HepG2 (cell line): ENCODE results near the gene IKZF5. TPM values are rescaled to one million over a fixed set of nuclear protein-coding genes. Genes with fewer than 3 reads are reported as not detected.
A peak's percentile ranks its signal among the peaks of the same experiment; 100 is the strongest.

Experiments
- ATF6 ChIP-seq: sonication (generic); formaldehyde crosslinking; conservative IDR thresholded peaks from 2 replicates; pipeline ENCODE4 v1.4.0; 2020; ENCODE audit warnings: missing genetic modification reagents
- BORCS8-MEF2B ChIP-seq: sonication (generic); formaldehyde crosslinking; IDR thresholded peaks from 2 replicates; pipeline ENCODE4 v1.8.0; 2022; ENCODE audit warnings: mild to moderate bottlenecking, missing genetic modification reagents
- CCAR2 ChIP-seq: fragments of 200-400 bp; formaldehyde crosslinking; optimal IDR thresholded peaks from 2 replicates; pipeline ENCODE3; 2018; ENCODE audit warnings: low read depth, mild to moderate bottlenecking, low read length, moderate library complexity
- FUBP1 ChIP-seq: sonication (generic); formaldehyde crosslinking; IDR thresholded peaks from 2 replicates; pipeline ENCODE4 v1.5.1; 2020; ENCODE audit warnings: missing genetic modification reagents, mild to moderate bottlenecking, borderline replicate concordance
- NCOA2 ChIP-seq: sonication (generic); formaldehyde crosslinking; IDR thresholded peaks from 2 replicates; pipeline ENCODE4 v1.8.0; 2022; ENCODE audit warnings: inconsistent platforms
- PHF8 ChIP-seq: sonication (generic); formaldehyde crosslinking; IDR thresholded peaks from 2 replicates; pipeline ENCODE4 v1.5.0; 2020; ENCODE audit warnings: missing genetic modification reagents
- POLR2A ChIP-seq, 2 experiments: IDR thresholded peaks; 2 replicates each; pipeline ENCODE4 v1.6.1; 2011; ENCODE audit warnings: low read depth in 2 of 2, low read length in 2 of 2, mild to moderate bottlenecking in 1 of 2, moderate library complexity in 1 of 2; ENCODE audit not compliant: insufficient read depth in 1 of 2
- SAP130 ChIP-seq: IDR thresholded peaks from 2 replicates; pipeline ENCODE4 v1.6.1; 2016; ENCODE audit warnings: low read depth
- SKI ChIP-seq: fragments of 450-650 bp; IDR thresholded peaks from one replicate; pipeline ENCODE4 v1.6.1; 2018; ENCODE audit warnings: mild to moderate bottlenecking; ENCODE audit not compliant: partially characterized antibody
- SP2 ChIP-seq: sonication (generic); formaldehyde crosslinking; IDR thresholded peaks from 2 replicates; pipeline ENCODE4 v1.5.1; 2020; ENCODE audit warnings: mild to moderate bottlenecking, missing genetic modification reagents
- SRSF4 ChIP-seq: fragments of 200-400 bp; formaldehyde crosslinking; IDR thresholded peaks from one replicate; pipeline ENCODE4 v1.6.1; 2018; ENCODE audit warnings: mild to moderate bottlenecking, low read depth, low read length, moderate library complexity; ENCODE audit not compliant: poor library complexity, severe bottlenecking
- SRSF9 ChIP-seq: fragments of 200-400 bp; formaldehyde crosslinking; IDR thresholded peaks from 2 replicates; pipeline ENCODE4 v1.6.1; 2018; ENCODE audit warnings: borderline replicate concordance, mild to moderate bottlenecking, low read depth, low read length; ENCODE audit not compliant: insufficient read depth, poor library complexity, severe bottlenecking
- ZFAT ChIP-seq: sonication (generic); formaldehyde crosslinking; conservative IDR thresholded peaks from 2 replicates; pipeline ENCODE4 v1.8.1; 2023; ENCODE audit warnings: missing genetic modification reagents, inconsistent platforms
- ZNF501 ChIP-seq: sonication (generic); formaldehyde crosslinking; IDR thresholded peaks from 2 replicates; pipeline ENCODE4 v1.5.1; 2020; ENCODE audit warnings: mild to moderate bottlenecking, moderate library complexity, missing genetic modification reagents
- ZNF768 ChIP-seq: sonication (generic); formaldehyde crosslinking; IDR thresholded peaks from 2 replicates; pipeline ENCODE4 v1.4.0; 2020; ENCODE audit warnings: missing genetic modification reagents
- ZNF777 ChIP-seq: sonication (generic); formaldehyde crosslinking; IDR thresholded peaks from 2 replicates; pipeline ENCODE4 v1.4.0; 2020; ENCODE audit warnings: missing genetic modification reagents
- ZNF790 ChIP-seq: sonication (generic); formaldehyde crosslinking; IDR thresholded peaks from 2 replicates; pipeline ENCODE4 v1.8.0; 2022; ENCODE audit warnings: missing genetic modification reagents, mild to moderate bottlenecking, borderline replicate concordance
- polyA plus RNA-seq, 8 experiments: library from polyadenylated mRNA; depleted of rRNA in 3 of 8; stranded (reverse) in 7 of 8; unstranded in 1 of 8; fragments of >200 nt; fragmentation: Illumina TruSeq in 4 of 8; extraction: Trizol in 4 of 8; gene quantifications; 2 replicates each; pipeline versions ENCODE4 v1.2.1 to v1.2.3, GENCODE V29; 2011 to 2016; ENCODE audit warnings: low read depth in 4 of 8, missing spikeins in 1 of 8, mixed read lengths in 1 of 8; ENCODE audit not compliant: insufficient read depth in 1 of 8
- total RNA-seq, 5 experiments: library from RNA; depleted of rRNA; stranded (reverse); fragments of >200 nt; fragmentation: Illumina TruSeq; extraction: Trizol; gene quantifications; 2 replicates each; pipeline ENCODE4 v1.2.3, GENCODE V29; 2016; ENCODE audit warnings: low read depth in 1 of 5
- TF ChIP-seq, protein P1 (sequence below): sonication (generic); formaldehyde crosslinking; IDR thresholded peaks from 2 replicates; pipeline ENCODE4 v1.4.0; 2020; ENCODE audit warnings: mild to moderate bottlenecking, missing genetic modification reagents
- TF ChIP-seq, protein P2 (sequence below): sonication (generic); formaldehyde crosslinking; IDR thresholded peaks from 2 replicates; pipeline ENCODE4 v1.8.0; 2022; ENCODE audit warnings: mild to moderate bottlenecking, missing genetic modification reagents; ENCODE audit not compliant: insufficient replicate concordance

The IKZF5 gene
- total and polyA plus RNA-seq, 2 of the 13 experiments (the other 11 are each of a cell fraction or from before 2014, with no cell fraction given), result 3.7 to 12.0 TPM

DNA sequence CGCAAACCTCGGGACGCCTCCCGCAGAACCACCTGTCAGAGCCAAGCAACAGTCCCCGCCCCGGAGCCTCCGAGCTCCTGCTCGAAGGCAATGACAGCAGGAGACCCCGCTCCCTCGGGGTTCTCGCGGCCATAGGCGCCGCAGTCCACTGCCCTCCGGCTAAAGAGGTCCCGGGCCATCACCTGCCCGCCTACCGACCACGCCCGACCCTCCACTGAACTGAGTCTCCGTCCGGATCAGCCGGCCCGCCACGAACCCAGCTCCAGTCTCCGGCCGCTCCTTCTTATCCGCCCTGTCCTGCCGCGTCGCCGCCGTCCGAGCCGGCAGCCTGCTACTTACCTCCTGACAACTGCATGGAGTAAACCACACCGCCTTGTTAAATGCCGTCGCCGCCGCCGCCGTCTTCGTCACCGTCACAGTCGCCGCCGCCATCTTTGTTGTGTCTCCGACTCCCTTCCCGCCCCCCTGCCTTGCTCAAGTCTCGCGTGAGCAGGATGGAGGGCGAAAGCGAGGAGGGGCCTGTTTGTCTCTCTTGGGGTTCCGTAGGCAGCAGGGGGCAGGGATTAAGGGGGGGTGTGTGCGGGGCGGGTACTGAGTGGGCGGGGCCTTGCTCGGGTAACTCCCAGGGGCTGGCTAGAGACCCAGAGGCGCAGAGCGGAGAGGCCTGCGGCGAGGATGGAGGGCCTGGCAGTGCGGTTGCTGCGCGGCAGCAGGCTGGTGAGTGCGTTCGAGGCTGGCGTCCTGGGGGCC is at the start of gene IKZF5, which contains the start of gene ACADSB (continued):
- TF ChIP-seq, protein P1, sequence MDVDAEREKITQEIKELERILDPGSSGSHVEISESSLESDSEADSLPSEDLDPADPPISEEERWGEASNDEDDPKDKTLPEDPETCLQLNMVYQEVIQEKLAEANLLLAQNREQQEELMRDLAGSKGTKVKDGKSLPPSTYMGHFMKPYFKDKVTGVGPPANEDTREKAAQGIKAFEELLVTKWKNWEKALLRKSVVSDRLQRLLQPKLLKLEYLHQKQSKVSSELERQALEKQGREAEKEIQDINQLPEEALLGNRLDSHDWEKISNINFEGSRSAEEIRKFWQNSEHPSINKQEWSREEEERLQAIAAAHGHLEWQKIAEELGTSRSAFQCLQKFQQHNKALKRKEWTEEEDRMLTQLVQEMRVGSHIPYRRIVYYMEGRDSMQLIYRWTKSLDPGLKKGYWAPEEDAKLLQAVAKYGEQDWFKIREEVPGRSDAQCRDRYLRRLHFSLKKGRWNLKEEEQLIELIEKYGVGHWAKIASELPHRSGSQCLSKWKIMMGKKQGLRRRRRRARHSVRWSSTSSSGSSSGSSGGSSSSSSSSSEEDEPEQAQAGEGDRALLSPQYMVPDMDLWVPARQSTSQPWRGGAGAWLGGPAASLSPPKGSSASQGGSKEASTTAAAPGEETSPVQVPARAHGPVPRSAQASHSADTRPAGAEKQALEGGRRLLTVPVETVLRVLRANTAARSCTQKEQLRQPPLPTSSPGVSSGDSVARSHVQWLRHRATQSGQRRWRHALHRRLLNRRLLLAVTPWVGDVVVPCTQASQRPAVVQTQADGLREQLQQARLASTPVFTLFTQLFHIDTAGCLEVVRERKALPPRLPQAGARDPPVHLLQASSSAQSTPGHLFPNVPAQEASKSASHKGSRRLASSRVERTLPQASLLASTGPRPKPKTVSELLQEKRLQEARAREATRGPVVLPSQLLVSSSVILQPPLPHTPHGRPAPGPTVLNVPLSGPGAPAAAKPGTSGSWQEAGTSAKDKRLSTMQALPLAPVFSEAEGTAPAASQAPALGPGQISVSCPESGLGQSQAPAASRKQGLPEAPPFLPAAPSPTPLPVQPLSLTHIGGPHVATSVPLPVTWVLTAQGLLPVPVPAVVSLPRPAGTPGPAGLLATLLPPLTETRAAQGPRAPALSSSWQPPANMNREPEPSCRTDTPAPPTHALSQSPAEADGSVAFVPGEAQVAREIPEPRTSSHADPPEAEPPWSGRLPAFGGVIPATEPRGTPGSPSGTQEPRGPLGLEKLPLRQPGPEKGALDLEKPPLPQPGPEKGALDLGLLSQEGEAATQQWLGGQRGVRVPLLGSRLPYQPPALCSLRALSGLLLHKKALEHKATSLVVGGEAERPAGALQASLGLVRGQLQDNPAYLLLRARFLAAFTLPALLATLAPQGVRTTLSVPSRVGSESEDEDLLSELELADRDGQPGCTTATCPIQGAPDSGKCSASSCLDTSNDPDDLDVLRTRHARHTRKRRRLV (CRISPR knock-in tag), result peak; percentile 70; the same call in 1 of the 2 replicates
- TF ChIP-seq SRSF4 (no peak), SKI (peak; percentile 43), ATF6 (CRISPR knock-in tag) (0 out of 2 replicates have a peak, but pooled peaks have one; percentile 86), PHF8 (CRISPR knock-in tag) (peak; percentile 89), SAP130 (peak; percentile 93), ZFAT (CRISPR knock-in tag) (no peak), ZNF768 (CRISPR knock-in tag) (peak; percentile 69), FUBP1 (no peak), ZNF501 (CRISPR knock-in tag) (peak; percentile 70; the same call in 1 of the 2 replicates), SRSF9 (no peak), CCAR2 (no peak), SP2 (CRISPR knock-in tag) (peak; percentile 52; the same call in 1 of the 2 replicates), POLR2A (IDR thresholded peaks at IDR 0.05; ENCODE audit: insufficient read depth in 1 of 2, low read depth in 2 of 2, low read length in 2 of 2) (peak; percentile 99 to 100), BORCS8-MEF2B (CRISPR knock-in tag) (peak; percentile 56), NCOA2 (CRISPR knock-in tag) (peak; percentile 43), ZNF790 (CRISPR knock-in tag) (peak; percentile 71; the same call in 1 of the 2 replicates), ZNF777 (CRISPR knock-in tag) (peak; percentile 33; the same call in 1 of the 2 replicates)
- TF ChIP-seq, protein P2, sequence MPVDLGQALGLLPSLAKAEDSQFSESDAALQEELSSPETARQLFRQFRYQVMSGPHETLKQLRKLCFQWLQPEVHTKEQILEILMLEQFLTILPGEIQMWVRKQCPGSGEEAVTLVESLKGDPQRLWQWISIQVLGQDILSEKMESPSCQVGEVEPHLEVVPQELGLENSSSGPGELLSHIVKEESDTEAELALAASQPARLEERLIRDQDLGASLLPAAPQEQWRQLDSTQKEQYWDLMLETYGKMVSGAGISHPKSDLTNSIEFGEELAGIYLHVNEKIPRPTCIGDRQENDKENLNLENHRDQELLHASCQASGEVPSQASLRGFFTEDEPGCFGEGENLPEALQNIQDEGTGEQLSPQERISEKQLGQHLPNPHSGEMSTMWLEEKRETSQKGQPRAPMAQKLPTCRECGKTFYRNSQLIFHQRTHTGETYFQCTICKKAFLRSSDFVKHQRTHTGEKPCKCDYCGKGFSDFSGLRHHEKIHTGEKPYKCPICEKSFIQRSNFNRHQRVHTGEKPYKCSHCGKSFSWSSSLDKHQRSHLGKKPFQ (CRISPR knock-in tag), result no peak
